HG03025 (cell line): ENCODE data around the gene IGSF23.

Experiments used
- ATAC-seq: cut with Tn5 transposase; IDR thresholded peaks from one replicate; pipeline ENCODE4 v1.9.1; 2021; ENCODE audit warnings: mild to moderate bottlenecking, moderate library complexity; ENCODE audit not compliant: unreplicated experiment, low FRiP score

IGSF23 gene

GRCh38 chr19:44613295-44614178 is at the start of gene IGSF23:
IGSF23 (plus strand) TSS chr19:44613563; CDS start chr19:44613646, 83 bp downstream.
- ATAC-seq: no peak

GRCh38 chr19:44566984-44567383 is 46.4 kb upstream of the IGSF23 start:
- no peak for ATAC-seq

- no peak for ATAC-seq
Observed at GRCh38 chr19:44567745-44568144, 45.6 kb upstream of the IGSF23 start.

GRCh38 chr19:44570603-44570983 is 42.8 kb upstream of the IGSF23 start:
- ATAC-seq: no peak

GRCh38 chr19:44570984-44571684 is 42.2 kb upstream of the IGSF23 start:
- no peak for ATAC-seq

- ATAC-seq: no peak
Observed at GRCh38 chr19:44571830-44572580, 41.4 kb upstream of the IGSF23 start.

- no peak for ATAC-seq
Observed at GRCh38 chr19:44572581-44572900, 40.8 kb upstream of the IGSF23 start.

- no peak for ATAC-seq
Observed at GRCh38 chr19:44573183-44573582, 40.2 kb upstream of the IGSF23 start.

- ATAC-seq: no peak
Observed at GRCh38 chr19:44573627-44574026, 39.7 kb upstream of the IGSF23 start.

- no peak for ATAC-seq
Observed at GRCh38 chr19:44574186-44574950, 39.0 kb upstream of the IGSF23 start.

- no peak for ATAC-seq
Observed at GRCh38 chr19:44575116-44575700, 38.2 kb upstream of the IGSF23 start.

- no peak for ATAC-seq
Observed at GRCh38 chr19:44576843-44577565, 36.4 kb upstream of the IGSF23 start.

- no peak for ATAC-seq
Observed at GRCh38 chr19:44577566-44577874, 35.8 kb upstream of the IGSF23 start.

- no peak for ATAC-seq
Observed at GRCh38 chr19:44579663-44580365, 33.5 kb upstream of the IGSF23 start.

GRCh38 chr19:44580366-44580895 is 32.9 kb upstream of the IGSF23 start:
- no peak for ATAC-seq

- ATAC-seq: no peak
Observed at GRCh38 chr19:44581288-44581687, 32.1 kb upstream of the IGSF23 start.

GRCh38 chr19:44582581-44583265 is 30.6 kb upstream of the IGSF23 start:
- no peak for ATAC-seq
